Naive B cell (primary cell): ENCODE results near the gene PAGE5. TPM values are rescaled to one million over a fixed set of nuclear protein-coding genes. Genes with fewer than 3 reads are reported as not detected.

Experiments
- polyA plus RNA-seq, 6 donors: library from polyadenylated mRNA; unstranded; fragments of 300-500 nt; fragmentation: Illumina TruSeq; gene quantifications; one replicate each; pipeline ENCODE4 v1.2.3, GENCODE V29; 2021; ENCODE audit warnings: low read depth in 6 of 6

Gene PAGE5
- polyA plus RNA-seq, 6 donors from 2014 or later = not detected

Other genes starting within 250 kb of the PAGE5 start
- gene PFKFB1, start 226.2 kb upstream of the PAGE5 start, polyA plus RNA-seq = under 1 TPM in 2 of 6 donors, not detected in 4; 0.16 to 0.22 TPM
- 10 to 100 TPM; 11.8 to 28.6 (median 21.6) TPM for gene APEX2, start 220.0 kb upstream of the PAGE5 start, polyA plus RNA-seq
- gene ALAS2, start 189.4 kb upstream of the PAGE5 start, polyA plus RNA-seq = 10 to 100 TPM in 1 of 6 donors, 1 to 10 TPM in 3, under 1 TPM in 1, not detected in 1; 0.21 to 12.6 (median 1.4) TPM
- not detected for gene PAGE2B, start 145.3 kb upstream of the PAGE5 start, polyA plus RNA-seq
- not detected for gene PAGE2, start 131.3 kb upstream of the PAGE5 start, polyA plus RNA-seq
- not detected for gene PAGE3, start 44.6 kb downstream of the PAGE5 start, polyA plus RNA-seq
- gene MAGEH1, start 231.8 kb downstream of the PAGE5 start, polyA plus RNA-seq = 10 to 100 TPM; 19.4 to 32.2 (median 27.6) TPM